ENCODE results near the gene CPA1. TPM values are rescaled to one million over a fixed set of nuclear protein-coding genes. Genes with fewer than 3 reads are reported as not detected.

The CPA1 gene
- total and polyA plus RNA-seq, 2 of the 4 experiments (the other 2 are of a cell fraction) = not detected

DNA sequence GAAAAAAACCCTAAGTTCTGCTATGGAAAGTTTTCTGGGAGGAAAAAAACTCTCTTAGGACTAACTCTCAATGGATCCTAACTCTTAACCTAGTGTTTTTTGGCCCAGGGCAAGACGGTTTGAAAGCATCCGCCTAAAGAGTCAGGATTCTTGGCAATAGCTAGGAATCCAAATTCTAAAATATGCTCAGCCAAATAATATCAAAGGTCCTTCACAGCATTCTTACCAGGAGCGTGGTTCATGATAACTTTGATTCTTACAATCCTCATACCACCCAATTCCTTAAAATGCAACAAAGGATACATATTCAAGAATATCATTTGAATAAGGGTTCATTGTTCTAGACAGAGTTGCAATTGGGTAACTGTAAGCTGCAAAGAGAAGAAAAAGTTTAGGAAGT, 21.3 kb downstream of the CPA1 start:
- CTCF ChIA-PET = no interaction called here
- DNase-seq = no peak

More for the DNA sequence above, 21.3 kb downstream of the CPA1 start:
- Histone ChIP-seq H4K91ac (ENCODE audit: insufficient read depth, low read depth, low read length) (no peak overlapping the region; the same call in 1 of the 2 replicates), H2BK120ac (ENCODE audit: low read depth, low read length) (no peak overlapping the region), H3K4ac (ENCODE audit: low read depth, low read length) (no peak overlapping the region), H3K4me1 (ENCODE audit: control insufficient read depth, insufficient read depth, low read length) (peaks cover 11% of the 10 kb centered on the region), H3K56ac (ENCODE audit: extremely low read depth, insufficient read depth, low read length) (no peak overlapping the region), H3K27me3 (ENCODE audit: control insufficient read depth, insufficient read depth, low read length) (no peaks in the 10 kb centered on the region), H2AFZ (replicated peaks; ENCODE audit: low read length, poor library complexity) (no peak overlapping the region), H2BK20ac (ENCODE audit: low read depth, low read length) (no peak overlapping the region), H4K5ac (ENCODE audit: low read depth, low read length) (no peak overlapping the region; the same call in 1 of the 2 replicates), H2AK5ac (ENCODE audit: low read depth, low read length) (no peak overlapping the region), H4K20me1 (ENCODE audit: insufficient read depth, low read length) (no peaks in the 10 kb centered on the region), H2BK5ac (ENCODE audit: low read depth, low read length, poor library complexity, severe bottlenecking) (no peak overlapping the region), H4K8ac (ENCODE audit: low read depth in 2 of 2, low read length in 2 of 2) (no peak overlapping the region), H3K36me3 (ENCODE audit: control insufficient read depth, insufficient read depth, low read length) (peaks cover 11% of the 10 kb centered on the region), H2BK15ac (ENCODE audit: low read depth, low read length) (no peak overlapping the region), H3K4me2 (ENCODE audit: low read depth, low read length) (no peak overlapping the region), H3K9me1 (ENCODE audit: insufficient read depth, low read length) (peaks cover 11% of the 10 kb centered on the region), H3K27ac (ENCODE audit: insufficient read depth, low read length) (no peak overlapping the region; the same call in 1 of the 2 replicates), H3K4me3 (ENCODE audit: insufficient read depth, low read depth, low read length) (no peak overlapping the region), H3K23ac (ENCODE audit: low read depth, low read length) (no peak overlapping the region), H3K79me1 (ENCODE audit: low read depth in 1 of 2, low read length in 2 of 2) (no peaks in the 10 kb centered on the region), H3K9ac (ENCODE audit: low read depth, low read length) (no peak overlapping the region), H2AK9ac (replicated peaks; ENCODE audit: low read depth, low read length, poor library complexity) (no peak overlapping the region), H3K14ac (replicated peaks; ENCODE audit: low read depth, low read length) (no peak overlapping the region), H3K9me3 (ENCODE audit: control insufficient read depth, insufficient read depth, low read length) (no peaks in the 10 kb centered on the region), H3K18ac (ENCODE audit: low read depth, low read length) (no peak overlapping the region)
- dilution Hi-C loops (cut with HindIII; ENCODE audit: low sequenced_read_pairs, unreplicated experiment) (no loop called here), in situ Hi-C loops (cut with MboI; ENCODE audit: low sequenced_read_pairs) (no loop called here), intact Hi-C loops (cut with micrococcal nuclease) (no loop called here)
- TF ChIP-seq RAD21 (IDR thresholded peaks at IDR 0.05; ENCODE audit: low read length) (no peak), SMC3 (IDR thresholded peaks at IDR 0.05; ENCODE audit: low read depth, low read length) (no peak), MAFK (IDR thresholded peaks at IDR 0.05; ENCODE audit: low read depth, low read length) (no peak), BHLHE40 (IDR thresholded peaks at IDR 0.05; ENCODE audit: low read depth, low read length) (no peak), CHD1 (IDR thresholded peaks at IDR 0.05; ENCODE audit: low read depth, low read length) (no peak), MXI1 (IDR thresholded peaks at IDR 0.05; ENCODE audit: borderline replicate concordance, low read depth, low read length) (no peak), FOS (IDR thresholded peaks at IDR 0.05; ENCODE audit: low read depth, low read length) (no peak), RFX5 (IDR thresholded peaks at IDR 0.05; ENCODE audit: low read depth, low read length) (no peak), RCOR1 (IDR thresholded peaks at IDR 0.05; ENCODE audit: insufficient replicate concordance, low read length) (no peak), POLR2A (IDR thresholded peaks at IDR 0.05; ENCODE audit: low read depth, low read length) (no peak), CEBPB (IDR thresholded peaks at IDR 0.05; ENCODE audit: low read depth, low read length) (no peak), NFE2L2 (IDR thresholded peaks at IDR 0.05; ENCODE audit: low read depth, low read length) (no peak)
- TF ChIP-seq, protein P1, sequence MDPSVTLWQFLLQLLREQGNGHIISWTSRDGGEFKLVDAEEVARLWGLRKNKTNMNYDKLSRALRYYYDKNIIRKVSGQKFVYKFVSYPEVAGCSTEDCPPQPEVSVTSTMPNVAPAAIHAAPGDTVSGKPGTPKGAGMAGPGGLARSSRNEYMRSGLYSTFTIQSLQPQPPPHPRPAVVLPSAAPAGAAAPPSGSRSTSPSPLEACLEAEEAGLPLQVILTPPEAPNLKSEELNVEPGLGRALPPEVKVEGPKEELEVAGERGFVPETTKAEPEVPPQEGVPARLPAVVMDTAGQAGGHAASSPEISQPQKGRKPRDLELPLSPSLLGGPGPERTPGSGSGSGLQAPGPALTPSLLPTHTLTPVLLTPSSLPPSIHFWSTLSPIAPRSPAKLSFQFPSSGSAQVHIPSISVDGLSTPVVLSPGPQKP (IDR thresholded peaks at IDR 0.05; ENCODE audit: borderline replicate concordance, low read depth, low read length) = no peak
- TF ChIP-seq, protein P2, sequence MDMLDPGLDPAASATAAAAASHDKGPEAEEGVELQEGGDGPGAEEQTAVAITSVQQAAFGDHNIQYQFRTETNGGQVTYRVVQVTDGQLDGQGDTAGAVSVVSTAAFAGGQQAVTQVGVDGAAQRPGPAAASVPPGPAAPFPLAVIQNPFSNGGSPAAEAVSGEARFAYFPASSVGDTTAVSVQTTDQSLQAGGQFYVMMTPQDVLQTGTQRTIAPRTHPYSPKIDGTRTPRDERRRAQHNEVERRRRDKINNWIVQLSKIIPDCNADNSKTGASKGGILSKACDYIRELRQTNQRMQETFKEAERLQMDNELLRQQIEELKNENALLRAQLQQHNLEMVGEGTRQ (IDR thresholded peaks at IDR 0.05; ENCODE audit: low read depth, low read length) = no peak
- POLR2A ChIA-PET (ENCODE audit: unreplicated experiment) = no interaction called here
- WGBS, 2 experiments (ENCODE audit: extremely low coverage in 2 of 2, insufficient read length in 1 of 2) = 90% methylated on average over 2 of the region's 3 CpGs; no CpG with 5 or more reads in 1 of the 2 experiments
- no peak for ATAC-seq (ENCODE audit: low read depth)
- no TSS peak for BruUV-seq (replicated peaks)

Measured in IMR-90 (cell line).